Activated CD8-positive, alpha-beta T cell treated with anti-CD3 and anti-CD28 coated beads for 36 hours (primary cell): ENCODE results near the gene PCDHB2. TPM values are rescaled to one million over a fixed set of nuclear protein-coding genes. Genes with fewer than 3 reads are reported as not detected.
A peak's percentile ranks its signal among the peaks of the same experiment; 100 is the strongest.

Experiments
- ATAC-seq: fragments of 200-7000 bp; cut with Tn5 transposase; one replicate; pipeline ENCODE4 v1.10.0; 2021; ENCODE audit warnings: mild to moderate bottlenecking, moderate library complexity
- CTCF ChIA-PET: fragments of 350-600 bp; sonication (Branson Sonifier 250); formaldehyde crosslinking; loops from one replicate; lab custom pipeline; 2021; ENCODE audit warnings: antibody characterized with exemption; lab: Charles Lee
- POLR2A ChIA-PET: fragments of 350-600 bp; sonication (Branson Sonifier 250); formaldehyde crosslinking; loops from one replicate; lab custom pipeline; 2021; ENCODE audit warnings: antibody characterized with exemption; lab: Charles Lee
- DNase-seq: peaks from one replicate; pipeline ENCODE4 v3.0.0-alpha.2; 2020
- H3K27ac Mint-ChIP-seq: one replicate; pipeline ENCODE4 v1.8.0; 2021; ENCODE audit warnings: mild to moderate bottlenecking, mixed read lengths
- H3K27me3 Mint-ChIP-seq: one replicate; pipeline ENCODE4 v1.8.0; 2021; ENCODE audit warnings: mixed read lengths
- H3K36me3 Mint-ChIP-seq: one replicate; pipeline ENCODE4 v1.8.0; 2021; ENCODE audit warnings: low read depth, mixed read lengths
- H3K4me1 Mint-ChIP-seq: one replicate; pipeline ENCODE4 v1.8.0; 2021; ENCODE audit warnings: low read depth, mixed read lengths
- H3K4me3 Mint-ChIP-seq: one replicate; pipeline ENCODE4 v1.8.0; 2021; ENCODE audit warnings: mild to moderate bottlenecking, moderate library complexity, mixed read lengths
- H3K9me3 Mint-ChIP-seq: one replicate; pipeline ENCODE4 v1.8.0; 2021; ENCODE audit warnings: mixed read lengths
- CTCF ChIP-seq: fragments of 200-600 bp; IDR thresholded peaks from one replicate; pipeline ENCODE4 v1.8.0; 2022; ENCODE audit warnings: antibody characterized with exemption, mild to moderate bottlenecking
- intact Hi-C: fragments of 100-400 bp; cut with micrococcal nuclease; formaldehyde crosslinking; loops from one replicate; pipeline ENCODE4 v1.10.0; 2022
- total RNA-seq, 2 experiments: library from RNA; stranded (reverse); gene quantifications; one replicate each; pipeline ENCODE4 v1.2.3, GENCODE V29; 2021

Gene PCDHB2
- not detected for total RNA-seq

- DNase-seq (peak; percentile 25), ATAC-seq (no peak)
- Mint-ChIP-seq H3K4me3 (no peak within 1 kb of the TSS), H3K27me3 (peaks cover 26% of the 10 kb centered on the region), H3K36me3 (peaks cover 6% of the 10 kb centered on the region), H3K9me3 (peaks cover 12% of the 10 kb centered on the region), H3K27ac (no peak within 1 kb of the TSS), H3K4me1 (no peaks in the 10 kb centered on the region)
- ChIA-PET CTCF (interaction anchor here (0.9 to 1.7 kb wide), 3 partner anchors 9 to 398 kb away, joined by 3 to 6 read pairs (median 5); no protein-coding TSS in a partner anchor), POLR2A (no interaction called here)
- TF ChIP-seq CTCF, result peak; percentile 41
- intact Hi-C loops, result no loop called here
These were observed at the start of gene PCDHB2 for GRCh38 chr5:141094481-141095262. PCDHB2 (plus strand) TSS chr5:141094615; CDS start chr5:141094791, 176 bp downstream.

- no peaks in the 10 kb centered on the region for H3K36me3 Mint-ChIP-seq
- H3K27ac Mint-ChIP-seq, result no peak within 1 kb of the TSS
- intact Hi-C loops, result no loop called here
- ATAC-seq (no peak), DNase-seq (no peak)
- TF ChIP-seq CTCF, result no peak
- H3K27me3 Mint-ChIP-seq, result peaks cover 50% of the 10 kb centered on the region
- peak within 1 kb of the TSS; percentile 24 for H3K4me3 Mint-ChIP-seq
- POLR2A ChIA-PET, result no interaction called here
- peaks cover 5% of the 10 kb centered on the region for H3K4me1 Mint-ChIP-seq
- CTCF ChIA-PET, result no interaction called here
- peaks cover 4% of the 10 kb centered on the region for H3K9me3 Mint-ChIP-seq
These were observed 43.5 kb upstream of the PCDHB2 start, which contains the start of gene PCDHB1 for GRCh38 chr5:141050622-141051520. PCDHB1 (plus strand) TSS chr5:141051374; CDS start chr5:141051471, 97 bp downstream.

GRCh38 chr5:141051521-141051866, 42.9 kb upstream of the PCDHB2 start:
- H3K27me3 Mint-ChIP-seq, result peaks cover 47% of the 10 kb centered on the region
- CTCF ChIA-PET, result no interaction called here
- H3K36me3 Mint-ChIP-seq, result no peaks in the 10 kb centered on the region
- intact Hi-C loops, result no loop called here
- peaks cover 5% of the 10 kb centered on the region for H3K4me1 Mint-ChIP-seq
- POLR2A ChIA-PET, result no interaction called here
- peak overlapping the region; percentile 24 for H3K4me3 Mint-ChIP-seq
- TF ChIP-seq CTCF, result no peak
- no peak overlapping the region for H3K27ac Mint-ChIP-seq
- H3K9me3 Mint-ChIP-seq, result peaks cover 4% of the 10 kb centered on the region
- ATAC-seq (no peak), DNase-seq (no peak)

- intact Hi-C loops, result no loop called here
- ChIA-PET POLR2A (no interaction called here), CTCF (no interaction called here)
- DNase-seq (no peak), ATAC-seq (no peak)
- no peak overlapping the region for H3K27ac Mint-ChIP-seq
- H3K36me3 Mint-ChIP-seq, result no peaks in the 10 kb centered on the region
- no peaks in the 10 kb centered on the region for H3K4me1 Mint-ChIP-seq
- H3K4me3 Mint-ChIP-seq, result no peak overlapping the region
- TF ChIP-seq CTCF, result no peak
- peaks cover 7% of the 10 kb centered on the region for H3K27me3 Mint-ChIP-seq
- H3K9me3 Mint-ChIP-seq, result peaks cover 10% of the 10 kb centered on the region
These were observed 16.6 kb upstream of the PCDHB2 start for GRCh38 chr5:141077826-141078225.
